Transverse colon (tissue), 4 donors: ENCODE measurements around the gene ITGB5.

Source experiments
- CTCF ChIP-seq, 5 experiments: fragments of 200-600 bp in 3 of 5; fragments of 450-650 bp in 2 of 5; sonication (generic) in 3 of 5; IDR thresholded peaks; 1 replicate in 2 of 5; 2 replicates in 3 of 5; pipeline ENCODE4 v1.5.1; 2016 to 2017; ENCODE audit warnings: antibody characterized with exemption in 5 of 5, inconsistent platforms in 3 of 5, mild to moderate bottlenecking in 2 of 5, moderate library complexity in 1 of 5
- EP300 ChIP-seq: sonication (generic); formaldehyde crosslinking; IDR thresholded peaks from one replicate; pipeline ENCODE4 v1.6.1; 2017; ENCODE audit warnings: antibody characterized with exemption, low read depth
- POLR2AphosphoS5 ChIP-seq, 3 donors: sonication (generic); formaldehyde crosslinking; IDR thresholded peaks; one replicate each; pipeline ENCODE4 v1.6.1; 2016; ENCODE audit warnings: antibody characterized with exemption in 3 of 3

- TF ChIP-seq CTCF (IDR thresholded peaks at IDR 0.05) (no peak), EP300 (no peak), POLR2AphosphoS5 (IDR thresholded peaks at IDR 0.05) (no peak)
Measured at GRCh38 chr3:124927574-124928045, 40.4 kb upstream of the ITGB5 start.
